DND-41 (cell line): Measurements from ENCODE around the gene MXD3.

Experiments
- CTCF ChIP-seq: IDR thresholded peaks from 2 replicates; pipeline ENCODE4 v1.5.1; 2012; ENCODE audit warnings: borderline replicate concordance, low read length, moderate library complexity, mild to moderate bottlenecking; ENCODE audit not compliant: poor library complexity, severe bottlenecking; ENCODE audit errors: extremely low read depth
- EZH2 ChIP-seq: IDR thresholded peaks from 3 replicates; pipeline ENCODE4 v1.6.1; 2012; ENCODE audit warnings: borderline replicate concordance, low read depth, mild to moderate bottlenecking, moderate library complexity, low read length, inconsistent platforms; ENCODE audit not compliant: severe bottlenecking

- TF ChIP-seq CTCF = no peak
- TF ChIP-seq EZH2 = no peak
These were observed 46.3 kb downstream of the MXD3 start for GRCh38 chr5:177265395-177265794.
